ENCODE data around the gene CT45A6.
"Not testable (repeated sequence)": the region's sequence is repeated elsewhere in the genome, so short reads cannot be mapped to it uniquely, and the experiment has no call there.

GRCh38 chrX:135744739-135745138 lies 57.8 kb downstream of the CT45A6 start:
- not testable (repeated sequence) for TF ChIP-seq EZH2, EZH2phosphoT487 (IDR thresholded peaks at IDR 0.05)
- TF ChIP-seq, protein P1, sequence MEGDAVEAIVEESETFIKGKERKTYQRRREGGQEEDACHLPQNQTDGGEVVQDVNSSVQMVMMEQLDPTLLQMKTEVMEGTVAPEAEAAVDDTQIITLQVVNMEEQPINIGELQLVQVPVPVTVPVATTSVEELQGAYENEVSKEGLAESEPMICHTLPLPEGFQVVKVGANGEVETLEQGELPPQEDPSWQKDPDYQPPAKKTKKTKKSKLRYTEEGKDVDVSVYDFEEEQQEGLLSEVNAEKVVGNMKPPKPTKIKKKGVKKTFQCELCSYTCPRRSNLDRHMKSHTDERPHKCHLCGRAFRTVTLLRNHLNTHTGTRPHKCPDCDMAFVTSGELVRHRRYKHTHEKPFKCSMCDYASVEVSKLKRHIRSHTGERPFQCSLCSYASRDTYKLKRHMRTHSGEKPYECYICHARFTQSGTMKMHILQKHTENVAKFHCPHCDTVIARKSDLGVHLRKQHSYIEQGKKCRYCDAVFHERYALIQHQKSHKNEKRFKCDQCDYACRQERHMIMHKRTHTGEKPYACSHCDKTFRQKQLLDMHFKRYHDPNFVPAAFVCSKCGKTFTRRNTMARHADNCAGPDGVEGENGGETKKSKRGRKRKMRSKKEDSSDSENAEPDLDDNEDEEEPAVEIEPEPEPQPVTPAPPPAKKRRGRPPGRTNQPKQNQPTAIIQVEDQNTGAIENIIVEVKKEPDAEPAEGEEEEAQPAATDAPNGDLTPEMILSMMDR (IDR thresholded peaks at IDR 0.05) = not testable (repeated sequence)

Data from neural progenitor cell (in vitro differentiated cells).